ENCODE data around the gene ESRP2. TPM values are rescaled to one million over a fixed set of nuclear protein-coding genes. Genes with fewer than 3 reads are reported as not detected.

ESRP2 gene
- total RNA-seq, 2 donors from 2014 or later, result 2.0 to 9.1 TPM

DNA sequence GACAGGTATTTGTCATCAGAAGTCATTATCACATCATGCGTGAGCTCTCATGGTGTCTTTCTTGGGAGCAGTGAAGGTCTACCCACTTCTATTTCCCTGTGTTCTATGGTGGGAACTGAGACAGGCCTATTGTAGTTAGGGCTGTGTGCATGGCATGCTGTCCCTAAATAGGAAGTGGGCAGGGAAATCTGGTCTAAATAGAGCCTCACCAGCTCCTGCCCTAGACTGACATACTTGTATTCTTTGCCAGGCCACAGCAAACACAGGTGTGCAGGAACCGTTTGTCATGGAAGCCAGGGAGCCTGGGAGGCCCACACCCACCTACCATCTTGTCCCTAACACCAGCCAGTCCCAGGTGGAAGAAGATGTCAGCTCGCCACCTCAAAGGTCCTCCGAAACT is 38.5 kb upstream of the ESRP2 start:
- TF ChIP-seq, protein P1, sequence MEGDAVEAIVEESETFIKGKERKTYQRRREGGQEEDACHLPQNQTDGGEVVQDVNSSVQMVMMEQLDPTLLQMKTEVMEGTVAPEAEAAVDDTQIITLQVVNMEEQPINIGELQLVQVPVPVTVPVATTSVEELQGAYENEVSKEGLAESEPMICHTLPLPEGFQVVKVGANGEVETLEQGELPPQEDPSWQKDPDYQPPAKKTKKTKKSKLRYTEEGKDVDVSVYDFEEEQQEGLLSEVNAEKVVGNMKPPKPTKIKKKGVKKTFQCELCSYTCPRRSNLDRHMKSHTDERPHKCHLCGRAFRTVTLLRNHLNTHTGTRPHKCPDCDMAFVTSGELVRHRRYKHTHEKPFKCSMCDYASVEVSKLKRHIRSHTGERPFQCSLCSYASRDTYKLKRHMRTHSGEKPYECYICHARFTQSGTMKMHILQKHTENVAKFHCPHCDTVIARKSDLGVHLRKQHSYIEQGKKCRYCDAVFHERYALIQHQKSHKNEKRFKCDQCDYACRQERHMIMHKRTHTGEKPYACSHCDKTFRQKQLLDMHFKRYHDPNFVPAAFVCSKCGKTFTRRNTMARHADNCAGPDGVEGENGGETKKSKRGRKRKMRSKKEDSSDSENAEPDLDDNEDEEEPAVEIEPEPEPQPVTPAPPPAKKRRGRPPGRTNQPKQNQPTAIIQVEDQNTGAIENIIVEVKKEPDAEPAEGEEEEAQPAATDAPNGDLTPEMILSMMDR (IDR thresholded peaks at IDR 0.05), result no peak
- H3K4me3 ChIP-seq, result no peak overlapping the region
- H3K27me3 ChIP-seq (replicated peaks; ENCODE audit: insufficient read depth), result no peaks in the 10 kb centered on the region
- H3K9me3 ChIP-seq, result no peaks in the 10 kb centered on the region
- peak overlapping the region in 1 of 2 donors; percentile 56 for H3K27ac ChIP-seq
- DNase-seq (ENCODE audit: low spot score), result no peak
- peaks cover 23 to 40% of the 10 kb centered on the region in 2 donors for H3K4me1 ChIP-seq (ENCODE audit: control insufficient read depth in 1 of 2, low read depth in 2 of 2)
- no peak for ATAC-seq (ENCODE audit: insufficient number of reproducible peaks, low FRiP score, low read depth)
- peaks cover 7% of the 10 kb centered on the region for H3K36me3 ChIP-seq

DNA sequence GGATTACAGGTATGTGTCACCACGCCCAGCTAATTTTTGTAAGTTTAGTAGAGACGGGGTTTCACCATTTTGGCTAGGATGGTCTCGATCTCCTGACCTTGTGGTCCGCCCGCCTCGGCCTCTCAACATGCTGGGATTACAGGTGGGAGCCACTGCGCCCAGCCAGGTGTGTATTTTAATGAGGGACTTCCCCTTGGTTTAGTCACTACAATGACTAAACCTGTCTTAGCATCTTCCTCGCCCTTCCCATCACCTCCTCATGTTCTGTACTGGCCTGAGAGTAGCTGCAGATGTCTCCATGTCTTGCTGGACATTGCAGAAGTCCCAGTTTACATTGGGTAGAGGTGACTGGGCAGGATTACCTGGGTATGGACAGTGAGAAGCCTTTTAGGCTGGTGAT is 38.0 kb upstream of the ESRP2 start:
- no peak for ATAC-seq (ENCODE audit: insufficient number of reproducible peaks, low FRiP score, low read depth)
- Histone ChIP-seq H3K4me3 (no peak overlapping the region), H3K36me3 (peaks cover 7% of the 10 kb centered on the region), H3K27me3 (replicated peaks; ENCODE audit: insufficient read depth) (no peaks in the 10 kb centered on the region), H3K27ac (peak overlapping the region in 1 of 2 donors; percentile 13), H3K9me3 (no peaks in the 10 kb centered on the region), H3K4me1 (ENCODE audit: control insufficient read depth in 1 of 2, low read depth in 2 of 2) (peaks cover 23 to 41% of the 10 kb centered on the region in 2 donors)
- TF ChIP-seq, protein P1 (IDR thresholded peaks at IDR 0.05), result no peak
- no peak for DNase-seq (ENCODE audit: low spot score)

DNA sequence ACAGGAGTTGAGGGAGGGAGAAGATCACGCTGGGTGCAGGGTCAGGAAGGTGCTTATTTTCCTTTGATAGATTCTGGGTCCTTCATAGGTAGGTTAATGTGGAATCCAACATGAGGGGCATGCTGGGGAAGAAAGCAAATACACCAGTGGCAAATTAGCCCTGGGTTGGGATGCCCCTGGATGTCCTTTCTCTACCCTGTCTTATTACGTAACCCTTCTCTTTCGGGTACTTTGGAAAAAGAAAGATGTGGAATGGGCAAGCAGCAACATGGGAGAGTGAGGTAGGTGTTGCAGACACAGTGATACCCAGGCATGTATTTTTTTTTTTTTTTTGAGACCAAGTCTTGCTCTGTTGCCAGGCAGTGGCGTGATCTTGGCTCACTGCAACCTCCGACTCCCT is 37.5 kb upstream of the ESRP2 start:
- DNase-seq (ENCODE audit: low spot score) (no peak), ATAC-seq (ENCODE audit: insufficient number of reproducible peaks, low FRiP score, low read depth) (no peak)
- Histone ChIP-seq H3K27me3 (replicated peaks; ENCODE audit: insufficient read depth) (no peaks in the 10 kb centered on the region), H3K36me3 (peaks cover 7% of the 10 kb centered on the region), H3K4me1 (ENCODE audit: control insufficient read depth in 1 of 2, low read depth in 2 of 2) (peaks cover 23 to 44% of the 10 kb centered on the region in 2 donors), H3K27ac (no peak overlapping the region), H3K4me3 (no peak overlapping the region), H3K9me3 (no peaks in the 10 kb centered on the region)
- TF ChIP-seq, protein P1 (IDR thresholded peaks at IDR 0.05), result no peak

DNA sequence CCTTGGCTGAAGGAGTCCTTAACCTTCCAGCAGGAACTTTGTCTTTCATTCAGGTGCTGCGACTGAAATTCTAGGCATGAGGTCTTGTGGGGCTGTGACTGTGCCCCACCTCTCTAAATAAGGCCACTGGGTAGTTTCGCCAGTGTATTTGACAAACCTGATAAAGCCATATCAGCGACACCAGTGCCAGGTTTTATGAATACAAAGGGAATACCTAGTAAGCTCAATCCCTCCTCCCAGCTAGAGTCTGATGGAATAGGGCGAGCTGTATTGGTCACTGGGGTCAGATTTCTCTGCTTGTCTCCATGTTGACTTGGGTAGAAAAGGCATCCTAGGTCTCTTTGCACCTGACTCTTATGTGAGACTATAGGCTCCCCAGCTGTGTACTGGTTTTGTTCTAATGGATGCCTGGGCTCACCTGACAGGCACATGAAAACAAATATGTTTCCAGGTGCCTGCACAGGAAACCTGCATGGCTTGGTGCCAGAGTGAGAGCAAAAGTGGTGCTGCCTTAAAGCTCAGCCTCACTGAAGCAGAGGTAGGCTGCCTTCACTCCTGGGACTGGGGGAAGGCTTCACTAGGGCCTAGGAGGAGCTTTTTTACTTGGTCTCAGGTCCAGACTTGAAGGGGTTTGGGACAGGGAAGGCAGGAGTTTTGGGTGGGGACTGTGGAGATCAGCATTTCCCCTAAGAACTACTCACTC is 36.7 kb upstream of the ESRP2 start:
- no peaks in the 10 kb centered on the region for H3K27me3 ChIP-seq (replicated peaks; ENCODE audit: insufficient read depth)
- no peaks in the 10 kb centered on the region for H3K9me3 ChIP-seq
- peaks cover 7% of the 10 kb centered on the region for H3K36me3 ChIP-seq
- no peak for DNase-seq (ENCODE audit: low spot score)
- peaks cover 23 to 52% of the 10 kb centered on the region in 2 donors for H3K4me1 ChIP-seq (ENCODE audit: control insufficient read depth in 1 of 2, low read depth in 2 of 2)
- TF ChIP-seq, protein P1 (IDR thresholded peaks at IDR 0.05), result no peak
- H3K27ac ChIP-seq, result no peak overlapping the region
- no peak for ATAC-seq (ENCODE audit: insufficient number of reproducible peaks, low FRiP score, low read depth)
- no peak overlapping the region for H3K4me3 ChIP-seq

DNA sequence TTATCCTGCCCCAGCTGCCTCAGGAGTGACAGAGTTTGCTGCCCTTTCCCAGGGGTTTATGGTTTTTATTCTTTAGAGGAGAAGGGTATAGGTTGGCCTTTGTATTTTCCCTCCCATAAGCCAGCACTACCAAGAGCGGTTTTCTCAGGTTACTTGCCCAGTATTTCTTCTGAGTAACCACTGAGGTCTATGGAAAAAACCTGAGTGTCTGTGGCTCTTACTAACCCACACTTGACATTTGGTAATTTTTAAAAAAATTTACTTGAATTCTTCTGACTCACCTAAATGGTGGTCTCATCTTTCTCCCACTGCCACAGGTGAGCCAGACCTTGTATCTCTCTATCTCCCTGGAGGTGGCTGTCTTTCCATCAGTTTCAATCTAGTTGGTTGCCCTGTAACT is 34.4 kb upstream of the ESRP2 start:
- TF ChIP-seq, protein P1 (IDR thresholded peaks at IDR 0.05), result no peak
- Histone ChIP-seq H3K4me3 (no peak overlapping the region), H3K9me3 (no peaks in the 10 kb centered on the region), H3K27ac (no peak overlapping the region), H3K27me3 (replicated peaks; ENCODE audit: insufficient read depth) (no peaks in the 10 kb centered on the region), H3K4me1 (ENCODE audit: control insufficient read depth in 1 of 2, low read depth in 2 of 2) (peaks cover 16 to 50% of the 10 kb centered on the region in 2 donors), H3K36me3 (peaks cover 7% of the 10 kb centered on the region)
- ATAC-seq (ENCODE audit: insufficient number of reproducible peaks, low FRiP score, low read depth) (no peak), DNase-seq (ENCODE audit: low spot score) (no peak)
